Measurements from ENCODE around the gene WDR82. TPM values are rescaled to one million over a fixed set of nuclear protein-coding genes. Genes with fewer than 3 reads are reported as not detected.
A peak's percentile ranks its signal among the peaks of the same experiment; 100 is the strongest.

Gene WDR82
- total RNA-seq, 1 donor from 2014 or later, result 57.4 TPM

DNA sequence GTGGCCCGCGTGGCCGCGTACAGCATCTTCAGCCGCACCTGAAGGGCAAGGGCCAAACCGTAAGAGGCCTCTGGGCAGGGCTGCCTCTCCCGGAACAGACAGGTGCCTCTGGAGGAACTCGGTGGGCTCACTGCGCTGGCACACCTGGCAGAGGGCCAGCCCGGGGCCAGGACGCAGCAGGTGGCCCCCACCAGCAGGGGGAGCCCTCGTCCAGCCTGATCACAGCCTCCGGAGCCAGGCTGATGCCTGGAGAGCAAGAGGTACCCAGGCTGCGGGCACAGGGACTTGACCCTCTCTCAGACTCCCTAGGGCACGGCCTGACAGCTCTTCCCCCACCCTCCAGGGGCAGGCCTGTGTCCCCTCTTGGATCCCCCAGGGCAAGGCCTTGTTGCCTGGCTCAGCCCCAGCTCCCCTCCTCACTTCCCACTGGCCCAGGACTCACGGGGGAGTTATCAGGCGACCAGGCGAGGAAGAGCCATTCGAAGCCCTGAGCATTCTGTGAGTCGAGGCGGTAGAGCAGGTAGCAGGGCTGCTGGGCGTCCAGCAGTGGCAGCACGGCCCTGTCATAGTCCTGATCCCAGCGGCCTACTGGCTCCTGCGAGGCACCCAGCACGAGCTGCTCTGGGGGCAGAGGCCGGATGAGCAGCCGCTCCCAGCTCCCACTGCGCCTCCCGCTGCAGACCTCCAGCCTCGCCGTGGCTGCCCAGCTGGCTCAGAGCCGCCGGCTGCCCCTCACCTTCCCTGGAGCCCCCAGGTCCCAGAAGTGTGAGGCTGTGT, 46.8 kb downstream of the WDR82 start:
- peaks cover 1% of the 10 kb centered on the region for H3K9me3 Mint-ChIP-seq (ENCODE audit: unreplicated experiment)
- H3K4me1 Mint-ChIP-seq (ENCODE audit: low read depth, unreplicated experiment), result peaks cover 11% of the 10 kb centered on the region
- H3K4me3 Mint-ChIP-seq (ENCODE audit: unreplicated experiment), result no peak overlapping the region
- FAIRE-seq (no peak), DNase-seq (ENCODE audit: low read depth) (no peak)
- H3K4me3 ChIP-seq (ENCODE audit: insufficient read depth, low read depth, low read length), result no peak overlapping the region
- peaks cover 43% of the 10 kb centered on the region for H3K79me2 ChIP-seq (ENCODE audit: insufficient read depth, low read length)
- no peaks in the 10 kb centered on the region for H3K27me3 ChIP-seq (ENCODE audit: insufficient read depth, low read length)
- H3K4me2 ChIP-seq (ENCODE audit: low read length), result no peak overlapping the region
- H3K27ac ChIP-seq (ENCODE audit: low read depth, low read length), result no peak overlapping the region
- H4K20me1 ChIP-seq (ENCODE audit: insufficient read depth, low read length), result peaks cover 79% of the 10 kb centered on the region
- H3K4me1 ChIP-seq (ENCODE audit: insufficient read depth, low read length), result peaks cover 4% of the 10 kb centered on the region
- peaks cover 15% of the 10 kb centered on the region for H3K36me3 Mint-ChIP-seq (ENCODE audit: low read depth, unreplicated experiment)
- no peaks in the 10 kb centered on the region for H3K9me3 ChIP-seq (ENCODE audit: insufficient read depth, low read depth, low read length)
- TF ChIP-seq, protein P1, sequence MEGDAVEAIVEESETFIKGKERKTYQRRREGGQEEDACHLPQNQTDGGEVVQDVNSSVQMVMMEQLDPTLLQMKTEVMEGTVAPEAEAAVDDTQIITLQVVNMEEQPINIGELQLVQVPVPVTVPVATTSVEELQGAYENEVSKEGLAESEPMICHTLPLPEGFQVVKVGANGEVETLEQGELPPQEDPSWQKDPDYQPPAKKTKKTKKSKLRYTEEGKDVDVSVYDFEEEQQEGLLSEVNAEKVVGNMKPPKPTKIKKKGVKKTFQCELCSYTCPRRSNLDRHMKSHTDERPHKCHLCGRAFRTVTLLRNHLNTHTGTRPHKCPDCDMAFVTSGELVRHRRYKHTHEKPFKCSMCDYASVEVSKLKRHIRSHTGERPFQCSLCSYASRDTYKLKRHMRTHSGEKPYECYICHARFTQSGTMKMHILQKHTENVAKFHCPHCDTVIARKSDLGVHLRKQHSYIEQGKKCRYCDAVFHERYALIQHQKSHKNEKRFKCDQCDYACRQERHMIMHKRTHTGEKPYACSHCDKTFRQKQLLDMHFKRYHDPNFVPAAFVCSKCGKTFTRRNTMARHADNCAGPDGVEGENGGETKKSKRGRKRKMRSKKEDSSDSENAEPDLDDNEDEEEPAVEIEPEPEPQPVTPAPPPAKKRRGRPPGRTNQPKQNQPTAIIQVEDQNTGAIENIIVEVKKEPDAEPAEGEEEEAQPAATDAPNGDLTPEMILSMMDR (IDR thresholded peaks at IDR 0.05; ENCODE audit: insufficient read depth, low read depth, low read length), result peak; percentile 58
- TF ChIP-seq EZH2 (IDR thresholded peaks at IDR 0.05; ENCODE audit: insufficient read depth, low read length), result no peak
- H3K27ac Mint-ChIP-seq (ENCODE audit: unreplicated experiment), result peak overlapping the region; percentile 72
- peaks cover 13% of the 10 kb centered on the region for H3K36me3 ChIP-seq (ENCODE audit: insufficient read depth, low read length)
- no peak overlapping the region for H3K9ac ChIP-seq (ENCODE audit: low read length)
- H2AFZ ChIP-seq (ENCODE audit: low read depth, low read length), result no peak overlapping the region
- H3K27me3 Mint-ChIP-seq (ENCODE audit: low read depth, unreplicated experiment), result no peaks in the 10 kb centered on the region

DNA sequence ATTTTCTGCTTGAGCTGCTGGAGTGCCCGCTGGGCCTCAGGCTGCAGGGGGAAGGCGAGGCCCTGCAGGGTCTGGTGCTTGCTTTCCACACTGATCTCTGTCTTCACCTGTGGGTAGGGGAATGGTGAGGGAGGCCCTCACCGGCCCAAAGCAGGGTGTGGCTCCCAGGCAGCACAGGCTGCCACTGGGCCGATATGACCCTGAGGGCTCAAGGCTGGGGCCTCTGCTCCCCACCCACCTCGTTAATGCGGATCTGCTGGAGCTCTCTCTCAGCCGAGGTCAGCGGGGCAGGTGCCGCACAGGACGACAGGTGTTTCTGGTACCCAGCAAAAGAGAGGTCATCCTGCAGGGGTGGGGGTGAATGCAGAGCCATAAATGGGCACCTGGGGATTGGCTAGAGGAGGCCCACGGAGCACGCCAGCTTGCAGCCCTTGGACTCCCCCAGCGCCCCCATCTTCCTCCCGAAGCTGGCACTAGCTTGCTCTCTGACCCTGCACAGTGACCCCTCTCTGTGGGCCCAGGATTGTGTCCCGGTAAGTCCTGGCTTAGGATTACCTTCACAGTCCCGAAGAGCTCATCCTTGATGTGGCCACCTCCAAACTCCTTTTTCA, 47.5 kb downstream of the WDR82 start:
- H3K9me3 Mint-ChIP-seq (ENCODE audit: unreplicated experiment), result peaks cover 6% of the 10 kb centered on the region

More for the DNA sequence above, 47.5 kb downstream of the WDR82 start:
- no peak for FAIRE-seq
- H3K36me3 Mint-ChIP-seq (ENCODE audit: low read depth, unreplicated experiment), result peaks cover 13% of the 10 kb centered on the region
- no peak overlapping the region for H3K4me3 Mint-ChIP-seq (ENCODE audit: unreplicated experiment)
- peaks cover 36% of the 10 kb centered on the region for H3K79me2 ChIP-seq (ENCODE audit: insufficient read depth, low read length)
- no peak for DNase-seq (ENCODE audit: low read depth)
- no peaks in the 10 kb centered on the region for H3K4me1 ChIP-seq (ENCODE audit: insufficient read depth, low read length)
- no peak overlapping the region for H3K27ac Mint-ChIP-seq (ENCODE audit: unreplicated experiment)
- peaks cover 73% of the 10 kb centered on the region for H4K20me1 ChIP-seq (ENCODE audit: insufficient read depth, low read length)
- H3K4me3 ChIP-seq (ENCODE audit: insufficient read depth, low read depth, low read length), result no peak overlapping the region
- no peak overlapping the region for H3K9ac ChIP-seq (ENCODE audit: low read length)
- no peak overlapping the region for H2AFZ ChIP-seq (ENCODE audit: low read depth, low read length)
- no peaks in the 10 kb centered on the region for H3K27me3 Mint-ChIP-seq (ENCODE audit: low read depth, unreplicated experiment)
- H3K4me1 Mint-ChIP-seq (ENCODE audit: low read depth, unreplicated experiment), result peaks cover 6% of the 10 kb centered on the region
- peaks cover 13% of the 10 kb centered on the region for H3K36me3 ChIP-seq (ENCODE audit: insufficient read depth, low read length)
- no peak for TF ChIP-seq EZH2 (IDR thresholded peaks at IDR 0.05; ENCODE audit: insufficient read depth, low read length)
- TF ChIP-seq, protein P1 (IDR thresholded peaks at IDR 0.05; ENCODE audit: insufficient read depth, low read depth, low read length), result no peak
- no peak overlapping the region for H3K27ac ChIP-seq (ENCODE audit: low read depth, low read length)
- H3K4me2 ChIP-seq (ENCODE audit: low read length), result no peak overlapping the region
- no peaks in the 10 kb centered on the region for H3K27me3 ChIP-seq (ENCODE audit: insufficient read depth, low read length)
- H3K9me3 ChIP-seq (ENCODE audit: insufficient read depth, low read depth, low read length), result no peaks in the 10 kb centered on the region
